Measurements from ENCODE around the gene FN3KRP. TPM values are rescaled to one million over a fixed set of nuclear protein-coding genes. Genes with fewer than 3 reads are reported as not detected.
A peak's percentile ranks its signal among the peaks of the same experiment; 100 is the strongest.

The FN3KRP gene, protein sequence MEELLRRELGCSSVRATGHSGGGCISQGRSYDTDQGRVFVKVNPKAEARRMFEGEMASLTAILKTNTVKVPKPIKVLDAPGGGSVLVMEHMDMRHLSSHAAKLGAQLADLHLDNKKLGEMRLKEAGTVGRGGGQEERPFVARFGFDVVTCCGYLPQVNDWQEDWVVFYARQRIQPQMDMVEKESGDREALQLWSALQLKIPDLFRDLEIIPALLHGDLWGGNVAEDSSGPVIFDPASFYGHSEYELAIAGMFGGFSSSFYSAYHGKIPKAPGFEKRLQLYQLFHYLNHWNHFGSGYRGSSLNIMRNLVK
- 10 to 100 TPM; 24.0 to 36.4 (median 30.0) TPM for polyA plus RNA-seq (ENCODE audit: insufficient read length in 10 of 10)
- long read RNA-seq, donor 1, transcript FN3KRP-201 (6 exons, 1,849 nt), result major isoform, 10 of 10 reads
- long read RNA-seq, donor 1, partial matches to known transcripts, result 0 of 10 reads
- long read RNA-seq, donor 1, other reads (novel, unspliced or antisense), result 0 of 10 reads
- long read RNA-seq, donor 2, transcript FN3KRP-201 (6 exons, 1,849 nt), result major isoform, 12 of 13 reads
- long read RNA-seq, donor 2, partial matches to known transcripts, result 0 of 13 reads
- long read RNA-seq, donor 2, other reads (novel, unspliced or antisense), result 0 of 13 reads
- long read RNA-seq, donor 3, result 0 reads
- long read RNA-seq, donor 4, transcript FN3KRP-201 (6 exons, 1,849 nt), result major isoform, 6 of 7 reads
- long read RNA-seq, donor 4, partial matches to known transcripts, result 0 of 7 reads
- long read RNA-seq, donor 4, other reads (novel, unspliced or antisense), result 0 of 7 reads
- long read RNA-seq, donor 5, transcript FN3KRP-201 (6 exons, 1,849 nt), result major isoform, 14 of 15 reads
- long read RNA-seq, donor 5, partial matches to known transcripts, result 0 of 15 reads
- long read RNA-seq, donor 5, other reads (novel, unspliced or antisense), result 0 of 15 reads
- long read RNA-seq, donor 6, transcript FN3KRP-201 (6 exons, 1,849 nt), result major isoform, 10 of 10 reads
- long read RNA-seq, donor 6, partial matches to known transcripts, result 0 of 10 reads
- long read RNA-seq, donor 6, other reads (novel, unspliced or antisense), result 0 of 10 reads
- long read RNA-seq, donor 7, transcript FN3KRP-201 (6 exons, 1,849 nt), result major isoform, 7 of 8 reads
- long read RNA-seq, donor 7, partial matches to known transcripts, result 0 of 8 reads
- long read RNA-seq, donor 7, other reads (novel, unspliced or antisense), result 0 of 8 reads
- long read RNA-seq, donor 8, transcript FN3KRP-201 (6 exons, 1,849 nt), result major isoform, 7 of 8 reads
- long read RNA-seq, donor 8, partial matches to known transcripts, result 0 of 8 reads
- long read RNA-seq, donor 8, other reads (novel, unspliced or antisense), result 0 of 8 reads
- long read RNA-seq, donor 9, partial matches to known transcripts, result 0 of 1 reads
- long read RNA-seq, donor 9, other reads (novel, unspliced or antisense), result 0 of 1 reads

GRCh38 chr17:82716203-82717010 lies at the start of gene FN3KRP:
Gene FN3KRP, plus strand, starts transcription at chr17:82716706. Its CDS starts 50 bp downstream, at chr17:82716756.
- DNase-seq, result peak; percentile 92 to 96 (median 96)

- DNase-seq, result no peak
These were observed 49.4 kb upstream of the FN3KRP start for GRCh38 chr17:82666931-82667667.

- no peak for DNase-seq
These were observed 48.9 kb upstream of the FN3KRP start for GRCh38 chr17:82667668-82668000.

DNA sequence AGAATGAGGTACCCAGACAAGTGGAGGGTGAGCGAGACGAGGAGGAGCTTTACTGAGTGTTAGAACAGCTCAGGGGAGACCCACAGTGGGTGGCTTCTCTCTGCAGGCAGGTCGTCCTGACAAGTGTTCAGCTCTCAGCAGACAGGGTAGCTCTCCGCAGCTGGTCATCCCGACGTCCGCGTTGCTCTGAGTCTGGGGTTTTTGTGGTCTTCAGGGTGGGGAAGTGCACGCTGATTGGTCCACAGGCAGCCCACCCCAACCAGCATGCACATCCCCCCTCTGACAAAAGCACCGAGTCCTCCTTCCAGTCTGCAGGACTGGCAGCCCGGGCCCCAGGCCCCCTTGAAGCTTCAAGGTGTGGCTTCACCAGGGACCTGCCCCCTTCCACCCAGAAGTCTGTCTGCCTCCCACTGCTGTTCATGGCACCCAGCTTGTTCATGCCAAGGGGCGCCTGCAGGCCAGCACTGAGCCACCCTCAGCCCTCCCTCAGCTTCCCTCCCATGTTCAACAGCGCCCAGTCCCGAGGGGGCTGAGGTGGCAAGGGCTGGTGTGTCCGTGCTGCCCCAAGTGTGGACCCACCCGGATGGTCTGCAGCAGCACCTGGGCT lies 48.4 kb upstream of the FN3KRP start:
- DNase-seq, result no peak

- DNase-seq, result peak in 2 of 3 donors; percentile 47 to 72
These were observed 47.8 kb upstream of the FN3KRP start for GRCh38 chr17:82668631-82669099.

DNA sequence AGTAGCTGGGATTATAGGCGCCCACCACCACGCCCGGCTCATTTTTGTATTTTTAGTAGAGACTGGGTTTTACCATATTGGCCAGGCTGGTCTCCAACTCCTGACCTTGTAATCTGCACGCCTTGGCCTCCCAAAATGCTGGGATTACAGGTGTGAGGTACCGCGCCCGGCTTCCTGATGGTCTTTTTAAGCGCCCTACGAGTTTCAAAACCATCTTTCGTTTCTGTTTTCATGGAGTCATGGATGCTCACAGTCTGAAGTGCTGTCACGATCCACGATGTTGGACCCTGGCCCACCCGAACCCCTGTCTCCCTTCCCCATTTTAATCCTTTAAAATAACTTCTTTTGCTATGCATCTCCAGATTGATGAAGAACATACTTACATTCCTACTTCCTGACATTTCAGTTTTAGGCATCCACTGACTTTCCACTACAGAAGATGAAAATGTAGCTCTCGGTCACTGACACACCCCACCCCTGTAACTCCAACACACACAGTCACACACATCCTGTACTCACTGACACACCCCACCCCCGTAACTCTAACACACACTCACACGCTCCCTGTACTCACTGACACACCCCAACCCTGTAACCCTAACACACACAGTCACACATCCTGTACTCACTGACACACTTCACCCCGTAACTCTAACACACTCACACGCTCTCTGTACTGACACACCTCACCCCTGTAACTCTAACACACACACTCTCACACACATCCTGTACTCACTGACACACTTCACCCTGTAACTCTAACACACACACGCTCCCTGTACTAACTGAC lies 45.6 kb upstream of the FN3KRP start:
- DNase-seq, result no peak

GRCh38 chr17:82674656-82675475 lies 41.6 kb upstream of the FN3KRP start:
- no peak for DNase-seq

- no peak for DNase-seq
These were observed 40.8 kb upstream of the FN3KRP start for GRCh38 chr17:82675476-82676245.

- DNase-seq, result no peak
These were observed 39.1 kb upstream of the FN3KRP start for GRCh38 chr17:82677353-82677925.

GRCh38 chr17:82678265-82678891 lies 38.1 kb upstream of the FN3KRP start:
- no peak for DNase-seq

GRCh38 chr17:82679586-82680465 lies 36.7 kb upstream of the FN3KRP start:
- DNase-seq, result no peak

DNA sequence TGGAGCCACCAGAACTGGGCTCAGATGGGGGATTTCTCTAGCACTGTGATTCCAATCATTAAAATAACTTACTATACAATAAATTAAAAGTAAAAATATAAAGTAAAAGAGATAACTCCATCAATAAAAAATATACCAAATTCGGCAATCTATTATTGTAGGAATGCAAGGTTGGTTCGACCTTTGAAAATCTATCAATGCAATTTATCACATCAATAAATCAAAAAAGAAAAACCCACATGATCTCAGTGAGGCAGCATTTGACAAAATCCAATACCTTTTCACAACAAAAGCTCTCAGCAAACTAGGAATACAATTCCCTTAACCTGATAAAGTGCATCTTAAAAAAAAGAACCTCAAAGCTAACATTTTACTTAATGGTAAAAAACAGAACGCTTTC lies 35.0 kb upstream of the FN3KRP start:
- no peak for DNase-seq

- no peak for DNase-seq
These were observed 33.0 kb upstream of the FN3KRP start for GRCh38 chr17:82683534-82683933.

DNA sequence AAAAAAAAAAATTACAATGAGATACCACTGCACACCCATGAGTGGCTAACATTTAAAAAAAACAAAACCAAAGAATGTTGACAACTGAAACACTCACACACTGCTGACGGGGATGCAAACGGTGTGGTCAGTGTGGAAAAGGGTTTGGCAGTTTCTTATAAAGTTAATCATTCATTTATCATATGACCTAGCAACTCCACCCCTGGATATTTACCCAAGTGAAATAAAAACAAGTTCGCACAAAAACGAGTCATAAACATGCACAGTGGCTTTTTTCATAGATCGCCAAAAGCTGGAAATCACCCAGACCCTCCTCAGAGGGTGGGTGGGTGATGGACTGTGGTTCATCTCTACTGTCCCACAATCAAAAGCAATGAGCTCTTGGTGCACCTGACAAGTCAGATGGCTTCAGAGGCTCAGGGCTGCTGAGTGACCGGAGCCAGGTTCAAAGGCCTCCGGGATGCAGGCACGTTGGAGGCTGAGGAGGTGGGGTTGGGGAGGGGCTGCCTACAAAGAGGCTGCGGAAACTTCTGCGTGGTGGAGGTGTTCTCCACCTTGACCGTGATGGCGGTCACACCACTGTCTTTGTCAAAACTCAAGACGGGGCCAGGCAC lies 32.2 kb upstream of the FN3KRP start:
- DNase-seq, result no peak

DNA sequence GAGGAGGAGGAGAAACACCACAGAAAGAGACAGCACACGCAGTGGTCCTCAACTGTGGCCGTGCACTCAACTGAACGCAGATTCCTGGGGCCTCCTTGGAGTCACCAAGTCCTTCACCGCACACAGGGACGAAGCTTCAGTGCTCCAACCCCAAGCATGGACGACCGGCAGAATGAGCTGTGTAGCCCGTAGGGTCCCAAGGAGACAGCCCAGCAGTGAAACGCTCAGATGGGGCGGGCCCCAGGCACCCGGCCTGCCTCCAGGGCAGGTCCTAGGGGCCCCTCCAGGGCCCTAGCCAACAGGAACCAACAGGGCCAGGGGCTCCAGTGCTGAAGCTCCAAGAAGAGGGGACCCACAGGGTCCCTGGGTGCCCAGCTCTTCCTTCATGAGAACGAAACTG lies 31.2 kb upstream of the FN3KRP start:
- no peak for DNase-seq

Data from muscle of back (tissue), 13 donors.